ENCODE data around the gene LRFN5.
"Not testable (repeated sequence)": the region's sequence is repeated elsewhere in the genome, so short reads cannot be mapped to it uniquely, and the experiment has no call there.

LRFN5 gene

DNA sequence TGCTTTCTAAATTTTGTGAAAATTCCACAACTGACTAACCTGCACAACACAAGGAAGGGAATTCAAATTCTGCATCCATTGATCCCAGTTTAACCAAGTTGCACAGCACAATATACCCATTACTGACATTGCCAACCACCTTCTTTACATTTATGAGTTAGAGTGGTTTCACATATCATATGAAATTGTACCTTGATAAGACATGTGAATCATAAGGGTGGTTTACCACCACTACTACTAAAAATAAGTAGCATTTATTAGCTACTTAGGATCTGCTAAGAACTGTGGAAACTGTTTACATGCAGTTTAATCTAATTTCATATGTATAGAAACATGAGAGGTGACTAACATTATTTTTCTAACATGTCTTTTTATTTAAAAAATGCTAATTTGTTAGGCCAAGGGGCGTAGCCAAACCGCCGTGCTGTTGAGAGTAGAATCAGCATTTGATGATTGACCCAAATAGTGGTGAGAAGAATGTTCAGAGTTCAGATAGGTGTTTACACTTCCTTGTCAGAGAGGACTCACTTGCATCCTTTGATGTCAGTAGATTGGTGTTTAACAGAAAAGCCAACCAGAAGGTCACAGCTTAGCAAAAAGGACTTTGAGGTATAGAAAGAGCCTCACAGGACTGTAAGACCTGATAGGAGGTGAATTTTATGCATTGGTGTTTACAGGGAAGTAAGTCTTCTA lies 56.2 kb downstream of the LRFN5 start:
- H3K4me1 Mint-ChIP-seq (ENCODE audit: low read depth), result no peaks in the 10 kb centered on the region
- H3K27me3 Mint-ChIP-seq (ENCODE audit: low read depth), result no peaks in the 10 kb centered on the region
- H3K27ac Mint-ChIP-seq, result no peak overlapping the region
- H3K36me3 Mint-ChIP-seq (ENCODE audit: low read depth), result no peaks in the 10 kb centered on the region
- no peak for DNase-seq (ENCODE audit: low spot score)
- no peaks in the 10 kb centered on the region for H3K9me3 Mint-ChIP-seq
- H3K4me3 Mint-ChIP-seq, result no peak overlapping the region

DNA sequence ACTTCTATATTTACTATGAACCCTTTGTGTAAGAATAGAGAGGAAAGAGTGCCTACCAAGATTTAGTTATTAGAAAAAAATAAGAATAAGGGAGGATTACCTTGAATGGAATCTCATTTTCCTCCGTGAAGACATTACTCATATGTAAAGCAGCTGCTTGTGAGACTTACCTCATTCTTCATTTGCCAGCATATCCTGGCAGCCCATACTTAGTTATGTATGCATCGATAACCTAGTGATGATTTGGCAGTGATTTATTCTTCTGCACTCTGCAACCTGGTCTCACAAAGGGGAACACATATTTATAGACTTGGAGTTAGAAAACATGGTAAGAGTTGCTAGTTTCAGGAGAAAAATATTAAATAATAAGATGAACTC lies 56.8 kb downstream of the LRFN5 start:
- Mint-ChIP-seq H3K36me3 (ENCODE audit: low read depth) (no peaks in the 10 kb centered on the region), H3K27ac (no peak overlapping the region), H3K4me1 (ENCODE audit: low read depth) (no peaks in the 10 kb centered on the region), H3K27me3 (ENCODE audit: low read depth) (no peaks in the 10 kb centered on the region), H3K4me3 (no peak overlapping the region), H3K9me3 (no peaks in the 10 kb centered on the region)
- DNase-seq (ENCODE audit: low spot score), result no peak

DNA sequence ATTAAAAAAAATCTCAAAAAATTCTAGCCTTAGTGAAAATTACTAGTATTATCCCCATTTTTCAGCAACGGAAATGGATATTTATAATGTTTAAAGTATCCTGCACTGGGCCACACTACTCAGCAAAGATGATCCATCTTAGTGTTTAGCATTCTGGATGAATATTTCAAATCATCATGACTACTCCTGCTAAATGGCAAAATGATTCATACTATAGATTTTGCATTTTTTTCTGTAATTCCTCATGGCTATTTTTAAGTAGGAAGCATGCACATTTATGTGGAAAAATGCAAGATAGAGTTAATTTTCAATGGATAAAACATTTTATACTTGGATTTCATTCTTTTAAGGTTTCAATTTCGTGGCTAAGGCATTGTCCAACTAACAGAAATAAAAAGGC lies 59.6 kb downstream of the LRFN5 start:
- Mint-ChIP-seq H3K9me3 (no peaks in the 10 kb centered on the region), H3K27me3 (ENCODE audit: low read depth) (no peaks in the 10 kb centered on the region), H3K36me3 (ENCODE audit: low read depth) (no peaks in the 10 kb centered on the region), H3K4me1 (ENCODE audit: low read depth) (no peaks in the 10 kb centered on the region), H3K4me3 (no peak overlapping the region), H3K27ac (no peak overlapping the region)
- no peak for DNase-seq (ENCODE audit: low spot score)

DNA sequence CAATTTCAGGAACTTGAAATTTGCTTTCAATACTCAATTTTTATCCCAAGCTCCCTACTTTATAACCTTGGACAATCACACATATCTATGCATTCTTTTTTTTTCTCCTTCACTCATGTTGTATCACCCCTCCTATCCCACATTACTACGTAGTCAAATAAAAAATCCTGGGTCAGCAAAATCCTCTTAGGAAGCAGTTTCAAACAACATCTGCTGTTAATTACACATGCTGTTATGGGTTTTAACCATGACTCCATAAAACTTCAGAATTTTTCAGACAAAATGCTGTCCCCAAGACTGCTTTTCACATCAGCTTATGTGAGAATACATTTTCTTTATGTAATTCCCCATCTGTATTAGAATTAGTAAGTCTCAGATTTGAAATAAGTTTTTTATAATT lies 61.7 kb downstream of the LRFN5 start:
- Mint-ChIP-seq H3K4me1 (ENCODE audit: low read depth) (no peaks in the 10 kb centered on the region), H3K9me3 (no peaks in the 10 kb centered on the region)

DNA sequence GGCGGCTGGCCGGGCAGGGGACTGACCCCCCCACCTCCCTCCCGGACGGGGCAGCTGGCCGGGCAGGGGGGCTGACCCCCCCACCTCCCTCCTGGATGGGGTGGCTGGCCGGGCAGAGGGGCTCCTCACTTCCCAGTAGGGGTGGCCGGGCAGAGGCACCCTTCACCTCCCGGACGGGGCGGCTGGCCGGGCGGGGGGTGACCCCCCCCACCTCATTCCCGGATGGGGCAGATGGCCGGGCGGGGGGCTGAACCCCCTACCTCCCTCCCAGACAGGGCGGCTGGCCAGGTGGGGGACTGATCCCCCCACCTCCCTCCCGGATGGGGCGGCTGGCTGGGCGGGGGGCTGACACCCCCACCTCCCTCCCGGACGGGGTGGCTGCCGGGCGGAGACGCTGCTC lies 66.9 kb downstream of the LRFN5 start:
- not testable (repeated sequence) for H3K36me3 Mint-ChIP-seq (ENCODE audit: low read depth); H3K27me3 Mint-ChIP-seq (ENCODE audit: low read depth); H3K4me3 Mint-ChIP-seq; H3K27ac Mint-ChIP-seq; H3K9me3 Mint-ChIP-seq; H3K4me1 Mint-ChIP-seq (ENCODE audit: low read depth); DNase-seq (ENCODE audit: low spot score)

More for the DNA sequence above, 61.7 kb downstream of the LRFN5 start:
- Mint-ChIP-seq H3K27me3 (ENCODE audit: low read depth) (no peaks in the 10 kb centered on the region), H3K36me3 (ENCODE audit: low read depth) (no peaks in the 10 kb centered on the region), H3K4me3 (no peak overlapping the region), H3K27ac (no peak overlapping the region)
- DNase-seq (ENCODE audit: low spot score), result no peak

DNA sequence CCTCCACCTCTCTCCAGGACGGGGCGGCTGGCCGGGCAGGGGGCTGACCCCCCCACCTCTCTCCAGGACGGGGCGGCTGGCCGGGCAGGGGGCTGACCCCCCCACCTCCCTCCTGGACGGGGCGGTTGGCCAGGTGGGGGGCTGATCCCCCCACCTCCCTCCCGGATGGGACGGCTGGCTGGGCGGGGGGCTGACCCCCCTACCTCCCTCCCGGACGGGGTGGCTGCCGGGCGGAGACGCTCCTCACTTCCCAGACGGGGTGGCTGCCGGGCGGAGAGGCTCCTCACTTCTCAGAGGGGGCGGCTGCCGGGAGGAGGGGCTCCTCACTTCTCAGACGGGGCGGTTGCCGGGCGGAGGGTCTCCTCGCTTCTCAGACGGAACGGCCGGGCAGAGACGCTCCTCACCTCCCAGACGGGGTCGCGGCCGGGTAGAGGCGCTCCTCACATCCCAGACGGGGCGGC lies 67.9 kb downstream of the LRFN5 start:
- not testable (repeated sequence) for H3K4me1 Mint-ChIP-seq (ENCODE audit: low read depth); H3K4me3 Mint-ChIP-seq; DNase-seq (ENCODE audit: low spot score); H3K36me3 Mint-ChIP-seq (ENCODE audit: low read depth); H3K27me3 Mint-ChIP-seq (ENCODE audit: low read depth); H3K27ac Mint-ChIP-seq
- peaks cover 11% of the 10 kb centered on the region for H3K9me3 Mint-ChIP-seq

DNA sequence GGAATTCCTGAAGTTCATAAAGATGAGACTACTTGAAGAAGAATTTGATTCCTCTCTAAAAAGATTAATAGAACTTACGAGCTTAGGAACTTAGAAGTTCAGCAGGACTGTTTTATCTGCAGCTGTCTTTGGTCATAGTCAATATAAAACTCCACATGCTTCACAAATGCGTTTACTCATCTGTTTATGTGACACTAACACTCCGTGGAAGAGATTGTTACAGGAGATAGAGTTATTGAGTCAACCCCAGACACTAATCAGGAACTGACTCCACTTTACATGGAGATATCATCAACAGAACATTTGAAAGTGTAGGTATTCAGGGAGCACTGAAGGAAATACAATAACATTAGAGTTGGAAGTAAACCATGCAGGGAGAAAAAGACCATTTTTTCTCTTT lies 92.8 kb downstream of the LRFN5 start:
- Mint-ChIP-seq H3K27me3 (ENCODE audit: low read depth) (no peaks in the 10 kb centered on the region), H3K9me3 (no peaks in the 10 kb centered on the region), H3K4me1 (ENCODE audit: low read depth) (no peaks in the 10 kb centered on the region)

DNA sequence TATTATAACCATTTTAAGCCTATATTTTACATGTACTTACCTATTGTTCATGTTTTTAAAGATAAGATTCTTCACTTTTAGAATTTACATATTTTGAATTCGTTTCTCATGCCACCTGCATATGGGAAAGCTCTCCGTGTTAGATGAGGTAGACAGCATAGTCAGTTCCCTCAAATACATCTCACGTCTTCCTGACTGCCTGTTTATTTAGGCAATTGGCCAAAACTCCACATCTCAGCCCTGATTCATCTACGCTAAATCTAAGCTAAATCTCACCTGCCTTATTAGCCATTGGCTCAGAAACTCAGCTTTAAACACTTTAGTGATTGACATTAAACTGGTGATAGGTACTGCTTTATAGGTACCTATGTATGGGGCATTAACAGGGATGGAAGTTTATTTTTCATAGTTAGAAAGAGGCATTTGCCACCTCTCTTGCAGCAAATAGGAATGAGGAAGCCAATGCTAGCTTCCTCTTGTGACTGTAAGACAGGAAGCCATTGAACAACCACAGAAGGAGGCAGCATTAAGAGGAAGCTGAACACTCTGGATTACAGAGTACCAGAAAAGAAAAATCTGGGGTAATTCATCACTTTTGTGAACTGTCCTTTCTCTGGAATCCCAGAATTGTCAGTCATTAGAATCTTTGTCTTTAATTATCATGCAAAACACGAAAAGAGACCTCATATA lies 111.9 kb downstream of the LRFN5 start:
- Mint-ChIP-seq H3K9me3 (no peaks in the 10 kb centered on the region), H3K27ac (no peak overlapping the region), H3K36me3 (ENCODE audit: low read depth) (no peaks in the 10 kb centered on the region), H3K4me3 (no peak overlapping the region), H3K27me3 (ENCODE audit: low read depth) (no peaks in the 10 kb centered on the region), H3K4me1 (ENCODE audit: low read depth) (no peaks in the 10 kb centered on the region)
- no peak for DNase-seq (ENCODE audit: low spot score)

More for the DNA sequence above, 92.8 kb downstream of the LRFN5 start:
- Mint-ChIP-seq H3K4me3 (no peak overlapping the region), H3K36me3 (ENCODE audit: low read depth) (no peaks in the 10 kb centered on the region), H3K27ac (no peak overlapping the region)
- DNase-seq (ENCODE audit: low spot score), result no peak

DNA sequence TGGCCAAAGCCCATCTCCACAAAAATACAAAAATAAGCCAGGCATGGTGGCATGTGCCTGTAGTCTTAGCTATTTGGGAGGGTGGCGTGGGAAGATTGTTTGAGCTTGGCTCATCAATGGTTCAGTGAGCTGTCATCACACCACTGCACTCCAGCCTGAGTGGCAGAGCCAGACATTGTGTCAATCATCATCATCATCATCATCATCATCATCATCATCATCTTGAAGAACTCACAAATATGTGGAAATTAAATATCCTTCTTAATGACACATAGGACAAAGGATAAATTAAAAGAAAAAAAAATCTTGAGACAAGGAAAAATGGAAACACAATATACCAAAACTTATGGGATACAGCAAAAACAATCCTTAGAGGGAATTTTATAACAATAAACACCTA lies 132.5 kb downstream of the LRFN5 start:
- H3K4me1 Mint-ChIP-seq (ENCODE audit: low read depth), result no peaks in the 10 kb centered on the region
- H3K36me3 Mint-ChIP-seq (ENCODE audit: low read depth), result no peaks in the 10 kb centered on the region
- no peak overlapping the region for H3K27ac Mint-ChIP-seq
- H3K4me3 Mint-ChIP-seq, result no peak overlapping the region
- no peaks in the 10 kb centered on the region for H3K27me3 Mint-ChIP-seq (ENCODE audit: low read depth)
- H3K9me3 Mint-ChIP-seq, result peaks cover 24% of the 10 kb centered on the region
- DNase-seq (ENCODE audit: low spot score), result no peak

DNA sequence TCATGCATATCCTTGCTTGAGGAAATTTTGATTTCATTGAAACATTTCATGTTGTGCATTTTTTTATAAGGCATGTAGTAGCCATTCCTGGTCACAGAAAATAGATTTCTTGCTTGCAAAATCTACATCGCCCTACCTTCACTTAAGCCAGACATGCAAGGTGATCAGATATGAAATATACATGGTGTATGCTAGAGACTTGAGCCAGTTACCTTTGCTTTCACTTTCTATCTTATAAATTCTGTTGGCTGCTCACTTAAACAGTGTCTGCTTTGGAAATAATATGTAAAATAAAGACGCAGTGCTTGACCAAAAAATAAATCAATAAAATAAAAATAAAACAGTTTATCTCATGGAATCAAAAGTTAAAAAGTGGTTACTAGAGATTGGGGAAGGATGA lies 136.5 kb downstream of the LRFN5 start:
- DNase-seq (ENCODE audit: low spot score), result no peak
- Mint-ChIP-seq H3K4me3 (no peak overlapping the region), H3K27ac (no peak overlapping the region), H3K4me1 (ENCODE audit: low read depth) (no peaks in the 10 kb centered on the region), H3K36me3 (ENCODE audit: low read depth) (no peaks in the 10 kb centered on the region), H3K9me3 (peaks cover 7% of the 10 kb centered on the region), H3K27me3 (ENCODE audit: low read depth) (no peaks in the 10 kb centered on the region)

DNA sequence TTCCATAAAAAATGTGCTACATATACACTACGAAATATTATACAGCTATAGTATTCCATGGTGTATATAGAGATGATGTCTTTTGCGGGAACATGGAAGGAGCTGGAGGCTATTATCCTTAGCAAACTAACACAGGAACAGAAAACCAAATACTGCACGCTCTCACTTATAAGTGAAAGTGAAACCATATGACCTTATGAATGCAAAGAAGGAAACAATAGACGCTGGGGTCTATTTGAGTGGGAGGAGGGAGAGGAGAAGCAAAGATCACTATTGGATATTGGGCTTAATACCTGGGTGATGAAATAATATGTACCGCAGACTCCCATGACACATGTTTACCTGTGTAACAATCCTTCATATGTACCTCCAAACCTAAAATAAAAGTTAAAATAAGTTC lies 142.8 kb downstream of the LRFN5 start:
- peak; percentile 4 for DNase-seq (ENCODE audit: low spot score)
- Mint-ChIP-seq H3K27ac (peak overlapping the region; percentile 74), H3K9me3 (peaks cover 3% of the 10 kb centered on the region), H3K27me3 (ENCODE audit: low read depth) (no peaks in the 10 kb centered on the region), H3K4me3 (peak overlapping the region; percentile 69), H3K4me1 (ENCODE audit: low read depth) (peaks cover 8% of the 10 kb centered on the region), H3K36me3 (ENCODE audit: low read depth) (no peaks in the 10 kb centered on the region)

DNA sequence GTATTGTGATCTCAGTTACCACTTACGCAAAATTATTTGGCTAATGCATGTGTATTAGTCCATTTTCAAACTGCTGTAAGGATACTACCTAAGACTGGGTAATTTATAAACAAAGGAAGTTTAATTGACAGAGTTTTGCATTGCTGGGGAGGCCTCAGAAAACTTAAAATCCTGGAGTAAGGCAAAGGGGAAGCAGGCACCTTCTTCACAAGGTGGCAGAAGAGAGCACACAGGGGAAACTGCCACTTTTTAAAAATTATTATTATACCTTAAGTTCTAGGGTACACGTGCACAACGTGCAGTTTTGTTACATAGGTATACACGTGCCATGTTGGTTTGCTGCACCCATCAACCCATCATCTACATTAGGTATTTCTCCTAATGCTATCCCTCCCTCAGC lies 143.9 kb downstream of the LRFN5 start:
- H3K36me3 Mint-ChIP-seq (ENCODE audit: low read depth); H3K27ac Mint-ChIP-seq; DNase-seq (ENCODE audit: low spot score); H3K9me3 Mint-ChIP-seq; H3K4me1 Mint-ChIP-seq (ENCODE audit: low read depth); H3K4me3 Mint-ChIP-seq; H3K27me3 Mint-ChIP-seq (ENCODE audit: low read depth): not testable (repeated sequence)

DNA sequence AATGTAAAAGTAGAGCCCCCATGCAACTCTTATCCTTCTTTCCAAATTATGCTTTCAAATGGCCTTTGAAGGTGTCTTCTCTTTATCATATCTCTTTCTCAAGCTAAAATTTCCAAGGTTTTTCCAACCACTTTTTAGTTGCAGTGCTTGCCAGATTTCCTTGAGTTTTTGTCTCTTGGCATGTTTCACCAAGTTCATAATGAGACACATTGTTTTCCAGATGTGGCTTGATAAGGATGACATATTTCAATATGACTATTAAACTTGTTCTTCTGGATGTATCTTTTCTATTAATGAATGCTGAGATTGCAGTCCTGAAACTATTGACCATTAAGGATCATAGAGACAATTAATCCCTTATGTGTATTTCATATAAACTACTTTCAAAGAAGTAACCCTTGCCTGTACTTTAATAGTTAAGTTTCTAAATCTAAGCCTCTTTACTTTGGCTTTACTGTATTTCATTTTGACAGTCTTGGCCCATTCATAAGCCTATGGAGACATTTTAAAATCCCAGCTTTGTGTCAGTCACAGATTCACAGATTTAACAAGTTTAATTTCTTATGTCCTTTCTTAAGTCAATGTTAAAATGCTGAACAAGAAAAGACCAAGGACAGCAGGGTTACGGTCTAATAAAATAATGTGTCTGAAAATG lies 151.5 kb downstream of the LRFN5 start:
- no peak overlapping the region for H3K4me3 Mint-ChIP-seq
- no peaks in the 10 kb centered on the region for H3K27me3 Mint-ChIP-seq (ENCODE audit: low read depth)
- H3K4me1 Mint-ChIP-seq (ENCODE audit: low read depth), result no peaks in the 10 kb centered on the region
- no peak for DNase-seq (ENCODE audit: low spot score)
- no peaks in the 10 kb centered on the region for H3K36me3 Mint-ChIP-seq (ENCODE audit: low read depth)
- H3K9me3 Mint-ChIP-seq, result peaks cover 18% of the 10 kb centered on the region
- H3K27ac Mint-ChIP-seq, result no peak overlapping the region

DNA sequence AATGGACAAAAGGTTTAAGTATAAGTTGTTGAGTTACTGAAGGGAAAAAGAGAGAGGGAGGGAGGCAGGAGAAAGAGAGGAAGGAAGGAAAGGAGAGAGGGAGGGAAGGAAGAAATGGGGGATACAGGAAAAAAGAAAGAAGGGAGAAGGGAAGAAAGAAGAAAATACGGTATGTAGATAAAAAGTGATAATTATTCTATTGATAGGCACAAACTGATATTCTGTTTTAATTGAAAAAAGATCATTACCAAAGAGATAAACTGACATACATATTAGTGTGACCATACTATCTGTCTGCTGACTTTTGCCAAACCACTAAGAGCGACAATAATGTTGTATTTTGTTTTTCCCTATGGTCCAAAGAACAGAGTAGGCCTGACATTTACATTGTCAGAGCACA lies 154.5 kb downstream of the LRFN5 start:
- H3K9me3 Mint-ChIP-seq, result peaks cover 13% of the 10 kb centered on the region
- no peaks in the 10 kb centered on the region for H3K36me3 Mint-ChIP-seq (ENCODE audit: low read depth)
- H3K4me1 Mint-ChIP-seq (ENCODE audit: low read depth), result no peaks in the 10 kb centered on the region
- DNase-seq (ENCODE audit: low spot score), result no peak
- H3K27me3 Mint-ChIP-seq (ENCODE audit: low read depth), result no peaks in the 10 kb centered on the region
- H3K4me3 Mint-ChIP-seq, result no peak overlapping the region
- no peak overlapping the region for H3K27ac Mint-ChIP-seq
